Stimulated activated CD8-positive, alpha-beta memory T cell treated with anti-CD3 and anti-CD28 coated beads, Interleukin-7, amount 100 ng/mL, for 1 hour (primary cell): ENCODE data around the gene AGFG1.

Source experiments
- DNase-seq, 2 donors: peaks; one replicate each; pipeline ENCODE4 v3.0.0-alpha.2; 2020; ENCODE audit warnings: low read depth in 2 of 2

The AGFG1 gene

GRCh38 chr2:227462462-227462951 lies 9.4 kb upstream of the AGFG1 start:
- no peak for DNase-seq

GRCh38 chr2:227462972-227463931 lies 8.7 kb upstream of the AGFG1 start:
- no peak for DNase-seq

- DNase-seq, result no peak
These were observed 7.6 kb upstream of the AGFG1 start for GRCh38 chr2:227464361-227464760.

DNA sequence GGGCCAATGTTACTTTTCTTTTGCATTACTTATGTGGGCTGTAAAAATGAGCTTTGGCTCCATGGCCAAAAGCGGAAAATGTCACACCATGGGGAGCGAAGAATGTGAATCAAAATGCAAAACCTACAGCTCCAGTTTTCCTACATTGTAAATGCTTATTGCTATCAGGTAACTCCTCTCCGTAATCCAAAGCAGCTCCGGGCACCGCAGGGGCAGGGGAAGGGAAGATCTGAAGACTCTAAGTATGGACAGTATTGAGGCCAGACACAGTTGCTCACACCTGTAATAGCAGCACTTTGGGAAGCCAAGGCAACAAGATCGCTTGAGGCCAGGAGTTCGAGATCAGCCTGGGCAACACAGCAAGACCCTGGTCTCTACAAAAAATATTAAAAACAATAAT lies 7.1 kb upstream of the AGFG1 start:
- DNase-seq, result no peak

GRCh38 chr2:227466887-227467600 lies 4.9 kb upstream of the AGFG1 start:
- DNase-seq, result no peak

GRCh38 chr2:227471412-227471811 lies 544 bp upstream of the AGFG1 start:
- DNase-seq, result no peak

GRCh38 chr2:227472265-227473121 lies 537 bp downstream of the AGFG1 start:
- peak in 1 of 2 donors; percentile 15 for DNase-seq

DNA sequence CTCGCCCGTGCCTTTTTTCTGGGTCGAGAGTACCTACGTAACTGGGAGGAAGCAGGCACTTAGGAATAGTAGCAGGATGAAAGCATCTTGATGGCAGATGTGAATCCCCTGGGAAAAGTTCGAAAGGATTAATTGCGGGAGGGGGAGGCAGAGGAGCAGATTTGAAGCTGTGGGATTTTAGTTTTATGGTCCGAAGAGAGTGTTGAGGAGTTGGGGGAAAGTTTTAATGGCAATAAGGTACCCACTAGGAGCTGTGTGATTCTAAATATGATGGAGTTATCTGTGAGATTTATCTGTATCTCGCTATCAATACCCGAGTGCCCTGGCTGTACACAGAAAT lies 1.1 kb downstream of the AGFG1 start:
- DNase-seq, result no peak

DNA sequence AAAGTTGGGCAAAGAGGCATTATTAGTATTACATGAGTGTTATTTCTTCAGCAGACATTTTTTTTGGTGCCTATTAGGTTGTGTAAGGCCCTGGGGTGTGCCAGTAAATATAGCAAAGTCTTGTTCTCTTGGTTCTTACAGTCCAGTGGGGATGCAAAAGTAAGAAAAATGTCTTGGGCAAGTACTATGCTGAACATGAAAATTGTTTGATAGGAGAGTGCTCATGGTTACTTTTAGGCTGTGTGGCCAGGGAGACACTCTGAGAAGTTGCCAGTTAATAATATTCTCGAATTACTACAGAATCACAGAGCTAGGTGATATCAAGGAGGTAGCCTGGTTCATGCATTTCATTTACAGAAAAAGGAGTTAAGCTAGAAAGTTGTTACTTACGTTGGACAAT lies 1.9 kb downstream of the AGFG1 start:
- no peak for DNase-seq

GRCh38 chr2:227474410-227474809 lies 2.5 kb downstream of the AGFG1 start:
- DNase-seq, result no peak

GRCh38 chr2:227477291-227477690 lies 5.3 kb downstream of the AGFG1 start:
- no peak for DNase-seq

GRCh38 chr2:227479865-227480475 lies 8.0 kb downstream of the AGFG1 start:
- DNase-seq, result no peak

- DNase-seq, result no peak
These were observed 8.6 kb downstream of the AGFG1 start for GRCh38 chr2:227480528-227480927.

GRCh38 chr2:227482638-227483340 lies 10.8 kb downstream of the AGFG1 start:
- DNase-seq, result no peak

DNA sequence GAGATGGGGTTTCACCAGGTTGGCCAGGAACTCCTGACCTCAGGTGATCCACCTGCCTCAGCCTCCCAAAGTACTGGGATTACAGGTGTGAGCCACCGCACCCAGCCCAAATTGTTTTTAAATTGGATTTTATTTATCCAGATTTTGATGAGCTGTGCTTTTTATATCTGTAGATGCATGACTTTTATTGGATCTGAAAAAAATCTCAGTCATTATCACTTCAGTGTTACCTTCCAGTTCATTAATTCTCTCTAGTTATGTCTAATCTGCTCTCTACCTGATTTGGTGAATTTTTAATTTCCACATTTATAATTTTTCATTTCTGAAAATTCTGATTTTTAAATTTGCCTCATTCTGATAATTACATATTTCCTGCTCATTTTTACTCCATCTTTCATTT lies 13.5 kb downstream of the AGFG1 start:
- no peak for DNase-seq

DNA sequence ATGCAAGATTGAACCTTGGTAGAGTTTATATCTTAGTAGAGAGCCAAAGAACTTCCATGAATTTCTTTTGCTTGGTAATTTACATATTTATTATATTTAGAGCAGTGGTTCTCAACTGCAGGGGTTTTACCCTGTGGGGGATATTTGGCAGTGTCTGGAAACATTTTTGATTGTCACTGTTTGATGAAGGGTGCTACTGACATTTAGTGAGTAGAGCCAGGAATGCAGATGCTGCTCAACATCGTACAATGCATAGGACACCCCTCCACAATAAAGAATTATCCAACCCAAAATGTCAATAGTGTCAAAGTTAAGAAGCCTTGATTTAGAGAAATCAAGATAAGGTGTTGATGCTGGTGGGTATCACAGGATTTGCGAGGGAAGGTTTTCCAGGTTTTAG lies 14.7 kb downstream of the AGFG1 start:
- DNase-seq, result no peak

DNA sequence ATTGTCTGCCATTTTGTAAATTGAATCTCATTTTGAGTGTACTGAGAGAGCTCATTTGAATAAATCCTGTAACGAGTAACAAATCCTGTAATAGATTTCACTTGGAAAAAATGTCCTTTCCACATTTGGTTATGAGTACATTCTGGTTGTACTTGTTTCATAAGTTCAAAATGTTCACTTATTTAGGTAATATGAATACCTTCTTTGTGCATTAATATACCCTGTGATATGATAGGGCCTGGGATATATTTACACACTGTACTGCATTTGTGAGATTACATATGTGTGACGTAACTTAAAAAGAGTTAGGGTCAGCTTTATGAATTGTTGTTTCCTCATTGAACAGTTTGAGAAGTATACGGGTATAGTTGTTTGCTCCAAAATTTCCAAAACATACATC lies 16.1 kb downstream of the AGFG1 start:
- DNase-seq, result no peak

- no peak for DNase-seq
These were observed 19.4 kb downstream of the AGFG1 start for GRCh38 chr2:227491386-227491785.

GRCh38 chr2:227493524-227493923 lies 21.6 kb downstream of the AGFG1 start:
- DNase-seq, result no peak

- DNase-seq, result no peak
These were observed 25.2 kb downstream of the AGFG1 start for GRCh38 chr2:227497158-227497557.
